ENCODE results near the gene DPT.

Gene DPT

GRCh38 chr1:168700575-168701268, 28.3 kb downstream of the DPT start:
- no peak for DNase-seq (ENCODE audit: low read depth)

GRCh38 chr1:168698453-168698852, 30.6 kb downstream of the DPT start:
- no peak for DNase-seq (ENCODE audit: low read depth)

GRCh38 chr1:168697356-168698126, 31.5 kb downstream of the DPT start:
- DNase-seq (ENCODE audit: low read depth), result no peak

GRCh38 chr1:168696125-168696760, 32.8 kb downstream of the DPT start:
- DNase-seq (ENCODE audit: low read depth), result no peak

- no peak for DNase-seq (ENCODE audit: low read depth)
Measured at GRCh38 chr1:168693872-168694238, 35.2 kb downstream of the DPT start.

- DNase-seq (ENCODE audit: low read depth), result no peak
Measured at GRCh38 chr1:168693197-168693871, 35.7 kb downstream of the DPT start.

- no peak for DNase-seq (ENCODE audit: low read depth)
Measured at GRCh38 chr1:168692472-168692871, 36.5 kb downstream of the DPT start.

- no peak for DNase-seq (ENCODE audit: low read depth)
Measured at GRCh38 chr1:168691541-168691940, 37.5 kb downstream of the DPT start.

GRCh38 chr1:168689726-168690602, 39.0 kb downstream of the DPT start:
- DNase-seq (ENCODE audit: low read depth), result no peak

GRCh38 chr1:168689327-168689657, 39.7 kb downstream of the DPT start:
- no peak for DNase-seq (ENCODE audit: low read depth)

- DNase-seq (ENCODE audit: low read depth), result no peak
Measured at GRCh38 chr1:168688644-168689326, 40.2 kb downstream of the DPT start.

GRCh38 chr1:168687816-168688215, 41.2 kb downstream of the DPT start:
- DNase-seq (ENCODE audit: low read depth), result no peak

GRCh38 chr1:168686666-168687065, 42.3 kb downstream of the DPT start:
- no peak for DNase-seq (ENCODE audit: low read depth)

- DNase-seq (ENCODE audit: low read depth), result no peak
Measured at GRCh38 chr1:168683871-168684270, 45.1 kb downstream of the DPT start.

GRCh38 chr1:168676861-168677260, 52.1 kb downstream of the DPT start:
- no peak for DNase-seq (ENCODE audit: low read depth)

- DNase-seq (ENCODE audit: low read depth), result no peak
Measured at GRCh38 chr1:168676029-168676812, 52.8 kb downstream of the DPT start.

- DNase-seq (ENCODE audit: low read depth), result no peak
Measured at GRCh38 chr1:168673974-168674683, 54.9 kb downstream of the DPT start.

GRCh38 chr1:168672278-168672677, 56.7 kb downstream of the DPT start:
- no peak for DNase-seq (ENCODE audit: low read depth)

- DNase-seq (ENCODE audit: low read depth), result no peak
Measured at GRCh38 chr1:168671782-168672181, 57.2 kb downstream of the DPT start.

- no peak for DNase-seq (ENCODE audit: low read depth)
Measured at GRCh38 chr1:168665975-168666374, 63.0 kb downstream of the DPT start.

Measured in HS-27A (cell line).